WTC11 (cell line): ENCODE results near the gene TATDN2. TPM values are rescaled to one million over a fixed set of nuclear protein-coding genes. Genes with fewer than 3 reads are reported as not detected.

Experiments used
- ATAC-seq: fragments of 200-7000 bp; cut with Tn5 transposase; 2 replicates; pipeline ENCODE4 v1.10.0; 2021; ENCODE audit warnings: mild to moderate bottlenecking, moderate library complexity
- CTCF ChIA-PET: fragments of 300-600 bp; sonication (Branson Sonifier 250); formaldehyde crosslinking; loops from one replicate; lab custom pipeline; 2021; ENCODE audit warnings: antibody characterized with exemption; lab: Charles Lee
- POLR2A ChIA-PET: fragments of 350-600 bp; sonication (Branson Sonifier 250); formaldehyde crosslinking; loops from one replicate; lab custom pipeline; 2021; ENCODE audit warnings: antibody characterized with exemption; lab: Charles Lee
- DNase-seq: peaks from one replicate; pipeline ENCODE4 v3.0.0; 2021; ENCODE audit warnings: low spot score
- H3K27ac Mint-ChIP-seq: 2 replicates; pipeline ENCODE4 v1.8.0; 2021; ENCODE audit warnings: mixed read lengths
- H3K27me3 Mint-ChIP-seq: 2 replicates; pipeline ENCODE4 v1.8.0; 2021; ENCODE audit warnings: low read depth, mild to moderate bottlenecking, moderate library complexity, mixed read lengths
- H3K36me3 Mint-ChIP-seq: 2 replicates; pipeline ENCODE4 v1.8.0; 2021; ENCODE audit warnings: mixed read lengths
- H3K4me1 Mint-ChIP-seq: 2 replicates; pipeline ENCODE4 v1.8.0; 2022; ENCODE audit warnings: mixed read lengths
- H3K4me3 Mint-ChIP-seq: 2 replicates; pipeline ENCODE4 v1.8.0; 2021; ENCODE audit warnings: mild to moderate bottlenecking, moderate library complexity, mixed read lengths
- H3K9me3 Mint-ChIP-seq: 2 replicates; pipeline ENCODE4 v1.8.0; 2021; ENCODE audit warnings: mixed read lengths
- ATF2 ChIP-seq: sonication (generic); formaldehyde crosslinking; IDR thresholded peaks from 2 replicates; pipeline ENCODE4 v1.8.1; 2022; ENCODE audit warnings: low read depth, missing genetic modification reagents, borderline replicate concordance
- ATF6 ChIP-seq: sonication (generic); formaldehyde crosslinking; IDR thresholded peaks from 2 replicates; pipeline ENCODE4 v1.8.1; 2023; ENCODE audit warnings: mild to moderate bottlenecking, missing genetic modification reagents
- CREM ChIP-seq: sonication (generic); formaldehyde crosslinking; IDR thresholded peaks from 2 replicates; pipeline ENCODE4 v1.8.1; 2022; ENCODE audit warnings: mild to moderate bottlenecking, missing genetic modification reagents, moderate library complexity
- E2F4 ChIP-seq: sonication (generic); formaldehyde crosslinking; IDR thresholded peaks from 2 replicates; pipeline ENCODE4 v1.8.1; 2022; ENCODE audit warnings: low read depth, mild to moderate bottlenecking, moderate library complexity, missing genetic modification reagents, borderline replicate concordance
- ERG ChIP-seq: fragments of 250-450 bp; sonication (Bioruptor Pico); IDR thresholded peaks from 2 replicates; pipeline ENCODE4 v1.8.0; 2021; ENCODE audit warnings: mild to moderate bottlenecking
- FOXP4 ChIP-seq: sonication (generic); formaldehyde crosslinking; IDR thresholded peaks from 2 replicates; pipeline ENCODE4 v1.8.0; 2022; ENCODE audit warnings: mild to moderate bottlenecking, missing genetic modification reagents
- NR1H2 ChIP-seq: sonication (generic); formaldehyde crosslinking; IDR thresholded peaks from 2 replicates; pipeline ENCODE4 v1.9.0; 2021; ENCODE audit warnings: mild to moderate bottlenecking, moderate library complexity, missing genetic modification reagents
- RORB ChIP-seq: fragments of 250-450 bp; sonication (Bioruptor Pico); IDR thresholded peaks from 2 replicates; pipeline ENCODE4 v1.9.0; 2021; ENCODE audit warnings: mild to moderate bottlenecking
- TP53 ChIP-seq: sonication (generic); formaldehyde crosslinking; IDR thresholded peaks from 2 replicates; pipeline ENCODE4 v1.8.1; 2023; ENCODE audit warnings: mild to moderate bottlenecking, missing genetic modification reagents
- USF2 ChIP-seq: sonication (generic); formaldehyde crosslinking; IDR thresholded peaks from 2 replicates; pipeline ENCODE4 v1.8.1; 2023; ENCODE audit warnings: mild to moderate bottlenecking, missing genetic modification reagents, moderate library complexity
- ZBTB43 ChIP-seq: sonication (generic); formaldehyde crosslinking; IDR thresholded peaks from 2 replicates; pipeline ENCODE4 v1.8.1; 2023; ENCODE audit warnings: mild to moderate bottlenecking, missing genetic modification reagents
- ZNF121 ChIP-seq: sonication (generic); formaldehyde crosslinking; IDR thresholded peaks from 2 replicates; pipeline ENCODE4 v1.8.0; 2023; ENCODE audit warnings: missing genetic modification reagents
- ZNF281 ChIP-seq: sonication (generic); formaldehyde crosslinking; IDR thresholded peaks from 2 replicates; pipeline ENCODE4 v1.8.0; 2023; ENCODE audit warnings: mild to moderate bottlenecking, missing genetic modification reagents
- ZNF425 ChIP-seq: fragments of 250-450 bp; sonication (Bioruptor Pico); conservative IDR thresholded peaks from 2 replicates; pipeline ENCODE4 v1.9.0; 2021; ENCODE audit warnings: mild to moderate bottlenecking
- total RNA-seq: library from RNA; stranded (reverse); gene quantifications from 3 replicates; pipeline ENCODE4 v1.2.3, GENCODE V29; 2021

Gene TATDN2
- total RNA-seq, 1 experiment from 2014 or later = 31.7 TPM

GRCh38 chr3:10280177-10280529 lies 31.9 kb downstream of the TATDN2 start (continued):
- TF ChIP-seq ZNF425 = no peak
- TF ChIP-seq NR1H2 (CRISPR knock-in tag) = no peak
- TF ChIP-seq E2F4 (CRISPR knock-in tag) = no peak

- DNase-seq = no peak
- ChIA-PET CTCF (interaction anchor here (0.7 to 1.9 kb wide), 4 partner anchors 17 to 115 kb away, joined by 3 to 19 read pairs (median 4); partner anchors contain the start of genes IRAK2 and TATDN2), POLR2A (no interaction called here)
- Mint-ChIP-seq H3K9me3 (no peaks in the 10 kb centered on the region), H3K4me3 (no peak overlapping the region), H3K27me3 (no peaks in the 10 kb centered on the region), H3K36me3 (peaks cover 35% of the 10 kb centered on the region), H3K27ac (no peak overlapping the region), H3K4me1 (no peaks in the 10 kb centered on the region)
- ATAC-seq = no peak
- TF ChIP-seq USF2 (CRISPR knock-in tag) = no peak
- no peak for TF ChIP-seq RORB
- TF ChIP-seq ZNF281 (CRISPR knock-in tag) = no peak
- TF ChIP-seq FOXP4 (CRISPR knock-in tag) = no peak
- no peak for TF ChIP-seq CREM (CRISPR knock-in tag)
Observed at GRCh38 chr3:10280571-10280970, 32.3 kb downstream of the TATDN2 start.

GRCh38 chr3:10281951-10282350 lies 33.7 kb downstream of the TATDN2 start:
- no peak for DNase-seq
- Mint-ChIP-seq H3K9me3 (no peaks in the 10 kb centered on the region), H3K4me3 (no peak overlapping the region), H3K27ac (no peak overlapping the region), H3K4me1 (peaks cover 5% of the 10 kb centered on the region), H3K27me3 (no peaks in the 10 kb centered on the region), H3K36me3 (peaks cover 29% of the 10 kb centered on the region)
- CTCF ChIA-PET = interaction anchor here (0.6 kb wide), 1 partner anchor 28 kb away, joined by 4 read pairs; no protein-coding TSS in a partner anchor
- POLR2A ChIA-PET = no interaction called here
- no peak for ATAC-seq
- no peak for TF ChIP-seq ZBTB43 (CRISPR knock-in tag)
- TF ChIP-seq ZNF425 = no peak
- TF ChIP-seq TP53 (CRISPR knock-in tag) = no peak
- TF ChIP-seq ATF2 (CRISPR knock-in tag) = no peak
- TF ChIP-seq ZNF121 (CRISPR knock-in tag) = no peak
- no peak for TF ChIP-seq ERG (CRISPR knock-in tag)
- no peak for TF ChIP-seq ATF6 (CRISPR knock-in tag)
